Right atrium auricular region (tissue), 2 donors: ENCODE results near the gene EI24. TPM values are rescaled to one million over a fixed set of nuclear protein-coding genes. Genes with fewer than 3 reads are reported as not detected.

Source experiments
- DNase-seq: peaks from one replicate; pipeline ENCODE4 v3.0.0-alpha.2; 2019; ENCODE audit warnings: low spot score
- H3K27ac ChIP-seq, 2 donors: fragments of 200-600 bp; sonication (generic); 1 replicate in 1 of 2; 2 replicates in 1 of 2; pipeline ENCODE4 v1.5.1; 2016 to 2019
- H3K27me3 ChIP-seq, 2 donors: fragments of 200-600 bp; sonication (generic); one replicate each; pipeline versions ENCODE4 v1.5.1 to v1.6.0; 2017 to 2019
- H3K36me3 ChIP-seq: fragments of 200-600 bp; sonication (generic); one replicate; pipeline ENCODE4 v1.5.1; 2016
- H3K4me1 ChIP-seq, 2 donors: fragments of 200-600 bp; sonication (generic); one replicate each; pipeline versions ENCODE4 v1.5.1 to v1.6.0; 2017 to 2019
- H3K4me3 ChIP-seq, 2 donors: fragments of 200-600 bp; sonication (generic); 1 replicate in 1 of 2; 2 replicates in 1 of 2; pipeline ENCODE4 v1.5.1; 2017 to 2019; ENCODE audit warnings: mild to moderate bottlenecking in 1 of 2, moderate library complexity in 1 of 2
- H3K9me3 ChIP-seq, 2 donors: fragments of 200-600 bp; sonication (generic); one replicate each; pipeline ENCODE4 v1.5.1; 2019
- CTCF ChIP-seq, 2 donors: fragments of 200-600 bp; sonication (generic); IDR thresholded peaks; one replicate each; pipeline ENCODE4 v1.5.1; 2019; ENCODE audit warnings: antibody characterized with exemption in 2 of 2
- total RNA-seq, 2 donors: library from RNA; depleted of rRNA; stranded (reverse); fragments of >200 nt; gene quantifications; one replicate each; pipeline ENCODE4 v1.1.0, GENCODE V29; 2016

Gene EI24
- total RNA-seq, 2 donors from 2014 or later: 69.0 to 71.7 TPM

DNA sequence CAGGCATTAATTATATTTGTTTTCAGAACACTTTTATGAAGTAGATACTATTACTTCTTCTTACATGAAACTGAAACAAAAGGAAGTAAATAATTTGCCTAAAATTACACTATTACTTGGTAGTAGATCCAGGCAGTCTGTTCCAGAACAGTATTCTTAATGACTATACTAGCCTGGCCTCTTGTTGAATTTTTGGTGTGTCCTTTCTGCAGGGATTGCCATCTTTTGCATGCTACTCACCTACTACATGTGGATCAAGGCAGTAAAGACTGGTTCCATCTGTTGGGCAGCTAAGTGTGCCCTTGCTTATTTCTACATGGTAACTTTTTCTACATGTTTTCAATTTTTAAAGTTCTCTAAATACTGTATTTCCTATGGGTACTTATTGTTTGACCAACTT is 36.1 kb downstream of the EI24 start:
- Histone ChIP-seq H3K27me3 (no peaks in the 10 kb centered on the region), H3K4me3 (no peak overlapping the region), H3K9me3 (no peaks in the 10 kb centered on the region), H3K36me3 (peaks cover 100% of the 10 kb centered on the region), H3K4me1 (no peaks in the 10 kb centered on the region), H3K27ac (no peak overlapping the region)
- TF ChIP-seq CTCF (IDR thresholded peaks at IDR 0.05): no peak
- no peak for DNase-seq

DNA sequence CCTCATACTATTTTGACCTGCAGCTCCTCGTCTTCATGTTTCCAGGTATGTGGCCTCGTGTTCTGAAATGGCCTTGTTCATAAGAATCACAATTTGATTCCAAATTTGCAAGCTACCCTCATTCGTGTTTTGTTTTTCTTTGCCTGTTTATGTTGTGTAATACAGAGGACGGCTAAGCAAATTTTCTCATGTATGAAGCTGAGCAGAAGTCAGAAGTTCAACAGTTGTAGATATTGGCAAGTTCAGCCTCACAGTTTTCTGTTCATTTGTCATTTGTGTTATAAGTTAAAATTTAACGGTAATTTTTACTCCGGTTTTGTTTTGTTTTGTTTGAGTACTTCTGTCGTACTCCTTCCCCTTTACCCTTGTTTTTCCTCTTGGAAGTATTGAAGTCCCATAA is 40.3 kb downstream of the EI24 start:
- Histone ChIP-seq H3K4me1 (no peaks in the 10 kb centered on the region), H3K27me3 (no peaks in the 10 kb centered on the region), H3K4me3 (no peak overlapping the region), H3K27ac (no peak overlapping the region), H3K9me3 (no peaks in the 10 kb centered on the region), H3K36me3 (peaks cover 98% of the 10 kb centered on the region)
- DNase-seq: no peak
- no peak for TF ChIP-seq CTCF (IDR thresholded peaks at IDR 0.05)

GRCh38 chr11:125618383-125618782 is 49.1 kb downstream of the EI24 start:
- DNase-seq: no peak
- Histone ChIP-seq H3K4me1 (no peaks in the 10 kb centered on the region), H3K27me3 (no peaks in the 10 kb centered on the region), H3K27ac (no peak overlapping the region), H3K4me3 (no peak overlapping the region), H3K9me3 (no peaks in the 10 kb centered on the region), H3K36me3 (peaks cover 80% of the 10 kb centered on the region)
- no peak for TF ChIP-seq CTCF (IDR thresholded peaks at IDR 0.05)

DNA sequence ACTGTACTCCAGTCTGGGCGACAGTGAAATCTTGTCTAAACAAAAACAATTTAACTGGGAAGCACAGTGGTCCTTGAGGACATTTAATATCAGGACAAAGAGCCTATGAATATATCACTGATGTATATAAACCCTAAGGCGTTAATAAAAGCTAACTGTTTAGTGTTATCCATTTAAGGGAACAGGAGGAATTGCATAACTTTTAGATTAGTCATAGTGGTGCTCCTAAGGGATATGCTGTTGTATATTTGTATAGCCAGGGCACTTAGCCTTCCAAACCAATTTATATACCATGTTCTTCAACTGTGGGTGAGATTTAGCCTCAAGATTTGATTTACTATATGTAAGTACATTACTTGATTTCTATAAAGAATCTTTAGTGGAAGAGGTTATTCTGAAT is 52.7 kb downstream of the EI24 start:
- Histone ChIP-seq H3K4me3 (no peak overlapping the region), H3K27ac (peak overlapping the region in 1 of 2 donors; percentile 2), H3K36me3 (peaks cover 46% of the 10 kb centered on the region), H3K9me3 (no peaks in the 10 kb centered on the region), H3K27me3 (no peaks in the 10 kb centered on the region), H3K4me1 (peaks cover 0 to 18% of the 10 kb centered on the region in 2 donors)
- no peak for DNase-seq
- TF ChIP-seq CTCF (IDR thresholded peaks at IDR 0.05): no peak

- no peak overlapping the region for H3K27ac ChIP-seq
- H3K4me3 ChIP-seq: no peak overlapping the region
- H3K9me3 ChIP-seq: no peaks in the 10 kb centered on the region
- no peaks in the 10 kb centered on the region for H3K27me3 ChIP-seq
- H3K36me3 ChIP-seq: peaks cover 37% of the 10 kb centered on the region
- DNase-seq: no peak
- TF ChIP-seq CTCF (IDR thresholded peaks at IDR 0.05): no peak
- H3K4me1 ChIP-seq: peaks cover 0 to 18% of the 10 kb centered on the region in 2 donors
Observed at GRCh38 chr11:125623064-125623463, 53.8 kb downstream of the EI24 start.

DNA sequence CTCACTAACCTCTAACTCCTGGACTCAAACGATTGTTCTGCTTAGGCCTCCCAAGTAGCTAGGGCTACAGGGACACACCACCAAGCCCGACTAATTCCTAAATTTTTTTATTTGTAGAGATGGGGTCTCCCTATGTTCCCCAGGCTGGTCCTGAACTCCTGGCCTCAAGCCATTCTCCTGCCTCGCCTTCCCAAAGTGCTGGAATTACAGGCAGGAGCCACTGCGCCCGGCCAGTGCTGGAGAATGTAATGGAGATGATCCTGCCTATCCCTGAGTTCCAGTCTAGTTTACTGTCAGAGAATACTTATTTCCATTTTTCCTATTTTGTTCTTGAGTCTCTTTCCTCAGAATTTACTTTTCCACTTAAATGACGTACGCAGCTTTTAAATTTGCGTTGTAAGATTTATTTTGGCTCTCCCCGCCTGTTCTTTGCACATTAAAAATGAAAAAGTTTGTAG is 55.5 kb downstream of the EI24 start, which contains the start of gene CHEK1:
Gene CHEK1, plus strand, starts transcription at position 408 of the 458 bp plus-strand sequence. CDS start 1,606 bp downstream, outside the sequence.
- H3K4me1 ChIP-seq: peaks cover 0 to 18% of the 10 kb centered on the region in 2 donors
- TF ChIP-seq CTCF (IDR thresholded peaks at IDR 0.05): no peak
- no peaks in the 10 kb centered on the region for H3K27me3 ChIP-seq

More for the DNA sequence above, 55.5 kb downstream of the EI24 start, which contains the start of gene CHEK1:
- no peak for DNase-seq
- Histone ChIP-seq H3K36me3 (peaks cover 20% of the 10 kb centered on the region), H3K9me3 (no peaks in the 10 kb centered on the region), H3K4me3 (peak within 1 kb of the TSS; percentile 67 to 71), H3K27ac (peak within 1 kb of the TSS; percentile 92 to 94)
